GM12878 (cell line): ENCODE data around the gene C9orf57. TPM values are rescaled to one million over a fixed set of nuclear protein-coding genes. Genes with fewer than 3 reads are reported as not detected.

Source experiments
- ATAC-seq: fragments of 200-7000 bp; cut with Tn5 transposase; 3 replicates; pipeline ENCODE4 v1.9.1; 2020; ENCODE audit warnings: mild to moderate bottlenecking, moderate library complexity
- BruUV-seq: library from RNA; stranded (reverse); fragments of 400-500 nt; replicated peaks from 2 replicates; lab custom pipeline; 2021; lab: Mats Ljungman, UMichigan
- CTCF ChIA-PET: fragments of 300-600 bp; sonication (Branson Sonifier 250); formaldehyde crosslinking; extraction: SDS; loops from one replicate; lab custom pipeline; 2021; ENCODE audit warnings: inconsistent platforms; lab: Yijun Ruan, JAX
- POLR2A ChIA-PET: fragments of 350-600 bp; formaldehyde crosslinking; extraction: SDS; loops from one replicate; lab custom pipeline; 2021; ENCODE audit warnings: inconsistent platforms; lab: Charles Lee
- RAD21 ChIA-PET: fragments of 300-600 bp; sonication (Branson Sonifier 250); formaldehyde crosslinking; loops from one replicate; lab custom pipeline; 2023; ENCODE audit warnings: antibody characterized with exemption; ENCODE audit not compliant: unreplicated experiment; lab: Charles Lee
- SMC1A ChIA-PET: fragments of 300-600 bp; sonication (Branson Sonifier 250); formaldehyde crosslinking; loops from one replicate; lab custom pipeline; 2023; ENCODE audit not compliant: unreplicated experiment, uncharacterized antibody; lab: Charles Lee
- DNase-seq: peaks from one replicate; pipeline ENCODE4 v3.0.0-alpha.2; 2011; ENCODE audit warnings: low read depth, low spot score
- FAIRE-seq: peaks from 3 replicates; lab custom pipeline; 2011; peaks lifted over from hg19 to GRCh38; lab: Jason Lieb, UNC
- H2AFZ ChIP-seq: 2 replicates; pipeline ENCODE4 v1.6.0; 2011; ENCODE audit warnings: low read depth, low read length, control low read depth; ENCODE audit not compliant: control insufficient read depth
- H3K27ac ChIP-seq: 2 replicates; pipeline ENCODE4 v1.5.1; 2011; ENCODE audit warnings: control low read depth; ENCODE audit not compliant: control insufficient read depth, insufficient read depth
- H3K27me3 ChIP-seq, 2 experiments: replicated peaks in 1 of 2; 2 replicates each; pipeline versions ENCODE4 v1.6.0 to v1.6.1; 2011; ENCODE audit warnings: low read length in 1 of 2; ENCODE audit not compliant: control insufficient read depth in 2 of 2, insufficient read depth in 2 of 2
- H3K36me3 ChIP-seq, 2 experiments: 2 replicates each; pipeline ENCODE4 v1.5.1; 2011; ENCODE audit warnings: low read length in 1 of 2; ENCODE audit not compliant: control insufficient read depth in 2 of 2, insufficient read depth in 2 of 2
- H3K4me1 ChIP-seq: 2 replicates; pipeline ENCODE4 v1.6.1; 2011; ENCODE audit warnings: mild to moderate bottlenecking, low read length, moderate library complexity, mixed read lengths; ENCODE audit not compliant: control insufficient read depth, insufficient read depth
- H3K4me2 ChIP-seq: 2 replicates; pipeline ENCODE4 v1.6.0; 2011; ENCODE audit warnings: control low read depth; ENCODE audit not compliant: control insufficient read depth, insufficient read depth
- H3K4me3 ChIP-seq: fragments of 200-600 bp; sonication (generic); 2 replicates; pipeline ENCODE4 v1.5.1; 2016
- H3K79me2 ChIP-seq: 2 replicates; pipeline ENCODE4 v1.6.0; 2011; ENCODE audit warnings: low read length; ENCODE audit not compliant: control insufficient read depth, insufficient read depth
- H3K9ac ChIP-seq: 2 replicates; pipeline ENCODE4 v1.8.0; 2011; ENCODE audit warnings: low read length, control low read depth, mixed read lengths; ENCODE audit not compliant: control insufficient read depth, insufficient read depth
- H3K9me3 ChIP-seq: replicated peaks from 3 replicates; pipeline ENCODE4 v1.5.1; 2011; ENCODE audit warnings: mild to moderate bottlenecking, low read length; ENCODE audit not compliant: control insufficient read depth, insufficient read depth
- H4K20me1 ChIP-seq: 2 replicates; pipeline ENCODE4 v1.6.0; 2011; ENCODE audit not compliant: control insufficient read depth, insufficient read depth
- ELK1 ChIP-seq: IDR thresholded peaks from 2 replicates; pipeline ENCODE4 v1.6.1; 2012; ENCODE audit warnings: low read depth, low read length, improper control_type of control experiment
- FOXM1 ChIP-seq: IDR thresholded peaks from 2 replicates; pipeline ENCODE4 v1.6.1; 2012; ENCODE audit warnings: low read depth, mild to moderate bottlenecking, inconsistent platforms, low read length, moderate library complexity
- IRF3 ChIP-seq: fragments of 450-650 bp; IDR thresholded peaks from 2 replicates; pipeline ENCODE4 v1.6.1; 2014; ENCODE audit warnings: mild to moderate bottlenecking
- LARP7 ChIP-seq: fragments of 450-650 bp; IDR thresholded peaks from 2 replicates; pipeline ENCODE4 v1.6.1; 2017; ENCODE audit warnings: mild to moderate bottlenecking
- MEF2A ChIP-seq: IDR thresholded peaks from 2 replicates; pipeline ENCODE4 v1.6.1; 2011; ENCODE audit warnings: low read depth, mild to moderate bottlenecking, low read length, moderate library complexity; ENCODE audit not compliant: insufficient read depth
- NBN ChIP-seq: fragments of 450-650 bp; IDR thresholded peaks from 2 replicates; pipeline ENCODE4 v1.6.1; 2016
- PAX5 ChIP-seq: IDR thresholded peaks from 2 replicates; pipeline ENCODE4 v1.6.1; 2011; ENCODE audit warnings: low read depth, low read length, borderline replicate concordance
- PKNOX1 ChIP-seq: fragments of 450-650 bp; IDR thresholded peaks from 2 replicates; pipeline ENCODE4 v1.6.1; 2016; ENCODE audit warnings: mild to moderate bottlenecking
- RAD51 ChIP-seq: fragments of 450-650 bp; IDR thresholded peaks from 2 replicates; pipeline ENCODE4 v1.6.1; 2016; ENCODE audit warnings: moderate library complexity, mild to moderate bottlenecking, inconsistent platforms
- SMAD5 ChIP-seq: IDR thresholded peaks from 2 replicates; pipeline ENCODE4 v1.6.1; 2016; ENCODE audit warnings: antibody characterized with exemption, low read depth
- TCF12 ChIP-seq: IDR thresholded peaks from 2 replicates; pipeline ENCODE4 v1.6.1; 2011; ENCODE audit warnings: low read depth, mild to moderate bottlenecking, low read length
- YBX1 ChIP-seq: fragments of 450-650 bp; IDR thresholded peaks from 2 replicates; pipeline ENCODE4 v1.6.1; 2016; ENCODE audit warnings: antibody characterized with exemption
- WGBS: methylation state at CpG from one replicate; pipeline ENCODE4 v1.1.6; 2016; ENCODE audit warnings: low lambda C conversion rate; ENCODE audit not compliant: insufficient replicate concordance, insufficient coverage; ENCODE audit errors: missing lambda C conversion rate; 5-methylcytosine and 5-hydroxymethylcytosine counted together
- in situ Hi-C: fragments of 300-500 bp; cut with MboI; formaldehyde crosslinking; loops from 9 replicates; pipeline ENCODE4 v1.14.3; 2018; ENCODE audit warnings: mixed read lengths
- intact Hi-C: fragments of 100-400 bp; cut with micrococcal nuclease; formaldehyde crosslinking; loops from one replicate; pipeline ENCODE4 v1.14.2; 2022; ENCODE audit not compliant: unreplicated experiment
- polyA plus RNA-seq, 11 experiments: library from polyadenylated mRNA; depleted of rRNA in 4 of 11; unstranded in 6 of 11; stranded (reverse) in 5 of 11; fragments of >200 nt; fragmentation: Nextera tagmentation in 4 of 11; fragmentation: Illumina TruSeq in 1 of 11; extraction: Ambion mirVana in 4 of 11; extraction: Trizol in 1 of 11; gene quantifications; 1 replicate in 1 of 11; 2 replicates in 10 of 11; pipeline versions ENCODE4 v1.2.1 to v1.2.3, GENCODE V29; 2011 to 2016; ENCODE audit warnings: inconsistent platforms in 2 of 11, missing spikeins in 2 of 11, low read depth in 1 of 11
- total RNA-seq, 4 experiments: library from RNA; depleted of rRNA in 3 of 4; stranded (reverse); fragments of >200 nt in 3 of 4; fragmentation: Illumina TruSeq in 1 of 4; extraction: Trizol in 1 of 4; gene quantifications; 2 replicates each; pipeline versions ENCODE4 v1.2.1 to v1.2.3, GENCODE V29; 2013 to 2021

C9orf57 gene
- total and polyA plus RNA-seq, 10 of the 15 experiments (the other 5 are each of a cell fraction or from before 2014, with no cell fraction given) = 0.06 to 0.27 TPM; not detected in 8

GRCh38 chr9:72046630-72047456 lies 13.6 kb downstream of the C9orf57 start:
- in situ Hi-C loops (loop anchor here (10.0 kb wide), 1 partner anchor 778 kb away; no protein-coding TSS in a partner anchor), intact Hi-C loops (no loop called here)
- POLR2A ChIA-PET = no interaction called here
- no peaks in the 10 kb centered on the region for H3K79me2 ChIP-seq
- DNase-seq (no peak), FAIRE-seq (no peak), ATAC-seq (no peak)
- WGBS = 50% methylated on average over 8 of the region's 8 CpGs
- H3K27me3 ChIP-seq = no peaks in the 10 kb centered on the region
- H3K27ac ChIP-seq = no peak overlapping the region
- no peak for TF ChIP-seq FOXM1
- TF ChIP-seq NBN = no peak
- no peak for TF ChIP-seq TCF12
- TF ChIP-seq RAD51 = no peak
- TF ChIP-seq MEF2A = no peak
- no peak for TF ChIP-seq PAX5
- no peak for TF ChIP-seq SMAD5
- TF ChIP-seq PKNOX1 = no peak
- TF ChIP-seq LARP7 = no peak
- TF ChIP-seq ELK1 = no peak
- no peak for TF ChIP-seq YBX1
- TF ChIP-seq IRF3 = no peak
- H4K20me1 ChIP-seq = no peaks in the 10 kb centered on the region
- BruUV-seq = no TSS peak
- H3K4me1 ChIP-seq = no peaks in the 10 kb centered on the region
- H3K4me3 ChIP-seq = no peak overlapping the region
- H3K36me3 ChIP-seq = no peaks in the 10 kb centered on the region
- no peak overlapping the region for H3K9ac ChIP-seq
- no peak overlapping the region for H2AFZ ChIP-seq
- CTCF ChIA-PET = interaction anchor here (1.0 to 3.0 kb wide), 5 partner anchors 8 to 234 kb away, joined by 3 to 14 read pairs (median 3); no protein-coding TSS in a partner anchor
- SMC1A ChIA-PET = interaction anchor here (1.1 to 2.2 kb wide), 3 partner anchors 225 to 233 kb away, joined by 3 to 7 read pairs (median 6); no protein-coding TSS in a partner anchor
- H3K9me3 ChIP-seq = no peaks in the 10 kb centered on the region
- no peak overlapping the region for H3K4me2 ChIP-seq
- RAD21 ChIA-PET = no interaction called here
